Common myeloid progenitor, CD34-positive (primary cell): ENCODE data around the gene SIGLEC6.
A peak's percentile ranks its signal among the peaks of the same experiment; 100 is the strongest.

ENCODE experiments used
- CTCF ChIA-PET: fragments of 350-600 bp; sonication (Branson Sonifier 250); formaldehyde crosslinking; loops from one replicate; lab custom pipeline; 2021; ENCODE audit warnings: antibody characterized with exemption; lab: Charles Lee
- POLR2A ChIA-PET: fragments of 350-600 bp; sonication (Branson Sonifier 250); formaldehyde crosslinking; loops from one replicate; lab custom pipeline; 2021; ENCODE audit warnings: antibody characterized with exemption; lab: Charles Lee
- DNase-seq, 3 donors: peaks; one replicate each; pipeline versions ENCODE4 v3.0.0 to v3.0.0-alpha.2; 2013
- H3K27ac ChIP-seq, 2 experiments: 1 replicate in 1 of 2; 2 replicates in 1 of 2; pipeline ENCODE4 v1.7.0; 2013; ENCODE audit warnings: inconsistent platforms in 2 of 2, low read length in 2 of 2, mild to moderate bottlenecking in 2 of 2, low read depth in 1 of 2, moderate library complexity in 1 of 2; ENCODE audit not compliant: severe bottlenecking in 2 of 2, insufficient read depth in 1 of 2, poor library complexity in 1 of 2
- H3K27me3 ChIP-seq, 5 experiments: replicated peaks in 2 of 5; 1 replicate in 3 of 5; 2 replicates in 2 of 5; pipeline versions ENCODE4 v1.6.1 to v1.7.0; 2013; ENCODE audit warnings: low read length in 4 of 5, mild to moderate bottlenecking in 2 of 5, moderate library complexity in 2 of 5, inconsistent platforms in 1 of 5; ENCODE audit not compliant: insufficient read depth in 5 of 5, control insufficient read depth in 4 of 5
- H3K36me3 ChIP-seq, 4 experiments: 1 replicate in 2 of 4; 2 replicates in 2 of 4; pipeline versions ENCODE4 v1.6.1 to v1.7.0; 2013; ENCODE audit warnings: low read length in 3 of 4, control low read depth in 1 of 4, mild to moderate bottlenecking in 1 of 4; ENCODE audit not compliant: control insufficient read depth in 4 of 4, insufficient read depth in 4 of 4
- H3K4me1 ChIP-seq, 4 experiments: 1 replicate in 3 of 4; 2 replicates in 1 of 4; pipeline versions ENCODE4 v1.6.1 to v1.7.1; 2013; ENCODE audit warnings: low read length in 3 of 4, mild to moderate bottlenecking in 3 of 4, control low read depth in 1 of 4, inconsistent platforms in 1 of 4, moderate library complexity in 1 of 4; ENCODE audit not compliant: control insufficient read depth in 4 of 4, insufficient read depth in 4 of 4; ENCODE audit errors: control extremely low read depth in 1 of 4
- H3K4me3 ChIP-seq, 7 experiments: 1 replicate in 4 of 7; 2 replicates in 3 of 7; pipeline versions ENCODE4 v1.5.1 to v1.7.0; 2013; ENCODE audit warnings: mild to moderate bottlenecking in 7 of 7, low read length in 6 of 7, moderate library complexity in 6 of 7, inconsistent platforms in 2 of 7, low read depth in 2 of 7, control low read depth in 1 of 7; ENCODE audit not compliant: insufficient read depth in 4 of 7, control insufficient read depth in 1 of 7; ENCODE audit errors: extremely low read depth in 1 of 7
- H3K9me3 ChIP-seq, 5 experiments: 1 replicate in 4 of 5; 2 replicates in 1 of 5; pipeline versions ENCODE4 v1.6.1 to v1.7.1; 2013; ENCODE audit warnings: low read length in 4 of 5, mild to moderate bottlenecking in 2 of 5, inconsistent platforms in 1 of 5, low read depth in 1 of 5, moderate library complexity in 1 of 5; ENCODE audit not compliant: control insufficient read depth in 4 of 5, insufficient read depth in 2 of 5; ENCODE audit errors: control extremely low read depth in 1 of 5
- WGBS: methylation state at CpG from one replicate; pipeline ENCODE4 v1.1.5; 2013; ENCODE audit not compliant: insufficient coverage; 5-methylcytosine and 5-hydroxymethylcytosine counted together

Gene SIGLEC6

GRCh38 chr19:51467864-51468544 lies 63.5 kb downstream of the SIGLEC6 start:
- Histone ChIP-seq H3K9me3 (no peaks in the 10 kb centered on the region), H3K4me1 (peaks cover 16 to 50% (median 28%) of the 10 kb centered on the region in 4 experiments), H3K36me3 (no peaks in the 10 kb centered on the region), H3K27ac (peak overlapping the region in 1 of 2 experiments; percentile 66), H3K27me3 (no peaks in the 10 kb centered on the region), H3K4me3 (peak overlapping the region in 3 of 7 experiments; percentile 22 to 57 (median 43))
- ChIA-PET POLR2A (interaction anchor here (0.8 kb wide), 1 partner anchor 120 kb away, joined by 4 read pairs; no protein-coding TSS in a partner anchor), CTCF (interaction anchor here (0.6 to 1.9 kb wide), 12 partner anchors 12 to 304 kb away, joined by 3 to 8 read pairs (median 3); no protein-coding TSS in a partner anchor)
- DNase-seq = peak; percentile 19 to 34 (median 19)
- 32% methylated on average over 2 of the region's 4 CpGs for WGBS
